HG03432 (cell line): ENCODE data around the gene HMGN3.
A peak's percentile ranks its signal among the peaks of the same experiment; 100 is the strongest.

Source experiments
- ATAC-seq: cut with Tn5 transposase; IDR thresholded peaks from one replicate; pipeline ENCODE4 v1.9.1; 2021; ENCODE audit warnings: mild to moderate bottlenecking, moderate library complexity; ENCODE audit not compliant: unreplicated experiment

Gene HMGN3

DNA sequence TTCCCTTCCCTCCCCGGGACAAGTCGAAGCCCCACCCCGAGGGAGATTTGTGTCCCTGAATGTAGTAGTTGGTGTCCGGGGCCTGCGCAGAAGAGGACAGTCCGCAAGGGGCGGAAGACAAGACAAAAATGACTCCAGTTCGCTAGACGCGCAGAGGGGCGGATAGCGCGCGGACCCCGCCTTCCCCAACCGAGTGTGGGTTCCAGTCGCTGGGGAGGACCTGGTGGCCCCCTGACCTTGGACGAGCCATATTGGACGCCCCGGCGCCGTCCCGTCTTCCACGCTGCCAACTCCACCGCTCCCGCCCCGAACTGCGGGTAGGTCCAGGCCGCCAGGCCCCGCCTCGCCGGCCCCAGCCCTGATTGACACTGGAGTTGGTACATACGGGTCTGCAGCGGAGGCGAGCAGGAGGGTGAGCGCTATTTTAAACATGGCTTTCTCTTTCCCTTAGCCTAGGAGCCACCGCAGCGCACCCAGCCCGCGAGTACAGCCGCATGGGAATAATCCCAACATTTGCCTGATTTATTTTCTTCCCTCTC is 802 bp downstream of the HMGN3 start:
- ATAC-seq, result peak; percentile 78

DNA sequence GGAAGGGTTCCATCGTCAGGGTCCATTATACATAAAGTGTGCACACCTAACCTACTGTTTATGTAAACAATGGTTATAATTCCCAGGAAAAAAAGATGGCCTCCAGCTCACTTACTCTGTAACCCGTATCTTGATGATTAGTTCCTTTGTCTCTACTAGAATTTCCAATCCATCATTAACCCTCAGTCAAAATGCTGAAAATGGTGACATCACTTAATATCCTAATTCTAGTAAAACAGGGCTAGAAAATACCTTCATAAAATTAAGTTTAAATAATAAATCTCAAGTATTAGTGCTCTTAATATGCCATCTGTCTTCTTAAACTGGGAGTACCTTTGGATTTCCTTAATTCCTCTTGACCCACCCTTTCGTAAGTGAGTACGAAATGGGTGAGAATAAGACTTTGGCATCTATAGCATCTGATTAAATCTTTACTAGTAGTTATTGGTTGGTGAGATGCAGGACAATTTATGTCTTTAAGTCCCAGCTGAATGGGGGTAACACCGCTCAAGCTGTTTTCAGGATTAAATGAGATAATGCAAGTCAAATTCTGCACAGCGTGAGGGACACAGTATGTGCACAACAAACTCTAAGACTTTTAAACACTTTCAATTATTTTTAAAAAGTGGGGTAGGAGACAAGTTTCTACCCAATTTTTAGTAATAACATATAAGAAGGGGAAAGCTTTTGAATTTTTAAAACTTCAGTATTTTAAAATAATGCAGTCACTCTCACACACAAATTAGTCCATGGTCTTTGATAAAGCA is 1.6 kb downstream of the HMGN3 start:
- no peak for ATAC-seq

DNA sequence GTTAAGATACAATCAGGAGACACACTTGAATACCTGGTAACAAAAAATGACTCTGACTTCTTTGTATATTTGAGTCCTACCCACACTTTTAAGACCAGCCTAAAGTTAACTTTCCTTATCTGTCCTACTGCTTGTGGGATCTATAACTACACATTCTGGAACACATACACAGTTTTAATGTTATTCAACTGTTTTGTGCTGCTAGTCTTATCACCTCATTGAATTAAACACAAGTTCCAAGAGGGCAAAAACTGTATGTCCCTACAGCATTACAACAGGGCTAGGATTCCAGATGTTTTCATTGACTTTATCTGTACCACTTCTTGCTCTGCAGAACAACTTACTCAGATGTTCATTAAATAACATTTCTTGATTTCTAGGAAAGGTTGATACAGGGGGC is 2.8 kb downstream of the HMGN3 start:
- ATAC-seq, result no peak

DNA sequence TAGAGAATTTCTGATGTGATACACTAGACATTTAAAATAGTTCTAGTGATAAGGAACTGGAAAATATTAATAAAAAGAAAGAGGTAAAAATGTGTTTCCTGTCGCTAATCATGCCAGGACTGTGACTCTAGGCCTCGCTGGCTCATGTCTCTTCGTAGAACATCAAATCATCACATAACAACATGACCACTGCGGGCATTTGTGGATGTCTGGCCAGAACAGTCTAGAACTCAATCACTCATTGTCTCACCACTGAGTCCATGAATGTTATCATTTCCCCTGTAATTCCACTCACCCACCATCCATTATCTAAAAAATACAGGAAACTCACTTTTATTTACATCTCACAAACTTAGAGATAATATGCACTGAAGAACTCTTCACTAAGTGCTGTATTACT is 3.4 kb downstream of the HMGN3 start:
- no peak for ATAC-seq

DNA sequence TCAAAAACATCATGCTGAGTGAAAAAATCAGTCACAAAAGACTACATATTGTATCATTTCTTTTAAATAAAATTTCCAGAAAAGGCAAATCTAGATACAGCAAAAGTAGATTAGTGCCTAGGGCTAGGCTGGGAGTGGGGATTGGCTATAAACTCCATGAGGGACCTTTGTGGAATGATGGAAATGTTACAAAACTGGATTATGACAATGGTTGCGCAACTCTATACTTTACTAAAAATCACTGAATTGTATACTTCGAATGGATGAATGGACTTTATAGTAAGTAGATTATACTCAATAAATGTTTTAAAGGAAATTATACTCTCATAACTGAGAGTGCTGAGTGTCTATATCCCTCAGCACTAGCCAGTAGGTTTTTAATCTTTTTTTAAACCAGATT is 4.3 kb downstream of the HMGN3 start:
- no peak for ATAC-seq

DNA sequence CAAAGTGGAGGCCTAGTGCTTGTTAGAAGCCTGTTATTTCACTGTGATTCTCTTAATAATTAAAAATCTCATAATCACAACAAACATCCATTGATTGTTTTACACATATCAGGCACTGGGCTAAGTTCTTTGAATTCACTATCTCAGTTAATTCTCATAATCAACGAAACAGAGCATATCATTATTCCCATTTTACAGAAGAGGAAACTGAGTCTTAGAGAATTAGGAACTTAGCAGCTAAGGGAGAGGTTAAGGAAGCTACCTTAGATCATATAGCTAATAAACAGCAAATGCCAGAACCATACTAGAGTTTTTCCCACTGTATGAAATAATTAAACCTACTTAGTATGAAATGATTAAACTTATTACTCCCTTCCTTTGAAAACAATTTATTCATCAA is 7.0 kb downstream of the HMGN3 start:
- ATAC-seq, result no peak

DNA sequence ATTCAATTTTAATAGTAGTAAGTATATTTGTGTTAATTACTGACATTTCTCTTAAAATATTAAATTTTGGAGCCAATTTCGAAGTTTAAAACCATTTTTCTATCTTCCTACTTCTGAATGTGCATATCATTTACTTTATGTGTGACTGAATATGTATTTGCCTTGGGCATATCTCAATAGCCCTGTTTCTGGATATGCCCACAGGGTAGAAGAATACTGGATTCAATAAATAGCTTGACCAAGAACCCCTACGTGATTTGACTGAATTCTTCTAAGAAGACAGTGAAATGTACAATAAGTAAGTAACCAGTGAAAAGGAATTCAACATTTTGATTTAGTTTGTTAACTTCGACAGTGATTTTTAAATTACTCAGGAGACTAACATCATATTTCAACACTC is 7.8 kb downstream of the HMGN3 start:
- ATAC-seq, result no peak

DNA sequence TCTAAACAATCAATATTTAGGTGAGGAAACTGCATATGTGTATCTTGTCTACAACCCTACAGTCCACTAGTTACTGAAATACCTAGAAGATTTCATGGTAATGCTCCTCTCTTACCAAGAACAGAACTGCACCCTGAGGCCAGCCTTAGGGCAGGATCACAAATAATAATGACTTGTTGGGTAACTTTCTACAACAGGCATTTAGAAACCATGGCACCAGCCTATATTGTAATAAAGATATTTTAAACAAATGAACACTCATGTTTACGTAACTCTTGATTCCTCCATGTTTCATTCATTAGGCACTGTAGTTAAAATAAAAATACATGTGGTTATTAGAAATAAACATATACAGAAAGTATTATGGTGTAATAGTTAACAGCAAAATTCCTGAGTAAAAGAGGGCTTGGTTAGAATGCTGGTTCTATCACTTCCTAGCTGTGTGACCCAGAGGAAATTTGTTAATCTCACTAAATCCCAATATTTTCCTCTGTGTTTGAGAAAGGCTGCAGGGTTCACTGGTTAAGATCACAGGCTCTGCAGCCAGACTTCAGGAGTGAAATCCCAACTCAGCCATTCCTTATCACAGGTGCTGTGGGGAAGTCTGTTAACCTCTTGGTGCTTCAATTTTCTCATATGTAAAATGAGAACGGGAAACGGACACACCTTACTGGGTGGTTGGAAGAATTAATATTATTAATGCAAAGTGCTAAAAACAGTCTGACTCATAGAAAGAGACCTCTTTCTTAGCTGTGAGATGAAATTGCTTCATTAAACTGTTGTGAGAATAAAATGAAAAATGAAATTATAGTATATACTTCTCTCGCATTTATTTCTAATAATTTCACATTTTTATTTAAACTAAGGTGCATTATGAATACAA is 8.5 kb downstream of the HMGN3 start:
- ATAC-seq, result no peak

DNA sequence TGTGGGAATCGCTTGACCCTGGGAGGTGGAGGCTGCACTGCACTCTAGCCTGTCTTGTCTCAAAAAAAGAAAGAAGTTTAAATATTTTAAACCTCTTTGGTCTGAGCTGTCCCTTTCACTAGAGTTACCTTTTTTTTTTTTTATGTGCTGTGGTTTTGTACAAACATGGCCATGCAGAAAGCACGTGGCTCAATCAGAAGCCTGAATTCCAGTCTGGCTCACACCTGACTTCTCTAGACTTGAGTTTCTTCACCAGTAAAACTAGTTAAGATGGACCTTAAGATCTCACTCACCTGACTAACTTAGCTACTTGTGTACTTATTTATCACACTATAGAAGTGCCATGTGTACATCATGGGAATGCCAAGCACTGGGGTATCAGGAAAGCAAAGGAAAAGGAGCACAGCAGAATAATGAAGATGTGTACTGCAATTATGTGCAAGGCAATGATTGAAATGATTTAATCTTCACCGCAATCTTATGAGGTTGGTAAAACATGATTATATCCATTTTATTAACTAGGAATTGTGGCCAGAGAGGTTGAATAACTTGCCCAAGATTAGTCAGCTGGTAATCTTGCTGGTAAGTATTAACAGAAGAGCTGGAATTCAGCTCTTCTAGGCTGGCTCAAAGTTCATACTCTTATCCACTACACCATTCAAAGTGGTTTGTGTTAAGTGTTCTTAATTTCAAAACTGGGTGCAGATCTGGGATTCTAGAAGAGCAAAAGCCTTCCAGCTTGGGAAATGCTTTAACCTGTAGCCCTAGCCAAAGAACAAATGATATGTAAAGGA is 10.7 kb downstream of the HMGN3 start:
- no peak for ATAC-seq

DNA sequence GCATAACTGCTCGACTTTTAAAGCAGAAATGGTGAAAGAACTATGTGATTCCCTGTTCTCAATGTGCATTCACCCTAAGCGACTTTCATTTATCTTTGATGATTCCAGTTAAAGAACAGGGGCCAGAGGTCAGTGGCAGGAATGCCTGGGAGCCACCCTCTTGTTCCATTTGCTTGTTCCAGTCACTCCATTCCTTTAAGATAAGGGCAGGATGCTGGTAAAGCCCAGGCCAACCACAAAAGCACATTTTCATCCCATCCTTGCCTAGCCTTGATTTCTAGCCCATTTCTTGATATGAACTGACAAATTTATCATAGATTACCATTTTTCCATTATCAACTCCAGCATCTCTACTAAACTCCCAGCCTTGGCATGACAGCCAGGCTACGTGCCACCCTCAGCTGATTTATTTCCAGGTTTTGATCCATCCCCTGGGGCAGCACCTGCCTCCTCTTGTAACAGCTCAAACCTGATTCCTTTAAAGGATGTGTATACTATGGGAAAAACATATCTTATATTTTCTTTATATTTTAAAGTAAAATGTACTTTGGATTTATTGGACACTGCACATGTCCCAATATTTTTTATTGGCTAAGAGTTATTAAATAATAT is 19.2 kb downstream of the HMGN3 start:
- no peak for ATAC-seq

DNA sequence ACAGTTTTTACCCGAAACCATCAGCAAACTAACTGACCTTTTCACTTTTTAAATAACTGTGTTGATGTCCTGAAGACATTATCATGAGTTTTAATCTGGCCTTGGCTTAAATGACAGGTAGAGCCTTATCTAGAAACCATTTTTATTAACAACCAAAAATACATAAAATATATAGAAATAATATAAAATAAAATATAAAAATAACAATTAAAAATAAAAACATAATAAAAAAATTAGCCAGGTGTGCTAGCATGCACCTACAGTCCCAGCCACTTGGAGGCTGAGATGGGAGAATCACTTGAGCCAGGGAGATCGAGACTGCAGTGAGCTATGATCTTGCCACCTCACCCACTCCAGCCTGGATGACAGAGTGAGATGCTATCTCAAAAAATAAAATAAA is 21.6 kb downstream of the HMGN3 start:
- no peak for ATAC-seq

DNA sequence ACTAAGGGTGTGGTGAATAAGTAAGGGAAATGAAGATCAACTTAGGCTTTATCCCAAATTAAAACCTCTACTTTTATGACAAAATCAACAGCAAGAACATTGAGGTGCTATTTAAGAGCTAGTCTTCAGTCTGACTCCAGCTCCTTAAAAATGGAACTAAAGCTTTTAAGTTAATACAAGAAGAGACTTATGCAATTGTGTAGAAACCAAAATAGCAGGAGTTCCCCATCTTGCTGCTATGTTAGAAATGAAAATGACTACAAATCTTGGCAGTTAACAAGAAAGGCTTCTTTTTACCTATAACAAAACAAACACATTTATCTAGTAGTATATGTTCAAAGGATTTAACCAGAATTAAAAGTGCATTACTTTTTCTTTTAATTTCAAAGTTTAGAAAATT is 25.7 kb downstream of the HMGN3 start:
- ATAC-seq, result no peak

DNA sequence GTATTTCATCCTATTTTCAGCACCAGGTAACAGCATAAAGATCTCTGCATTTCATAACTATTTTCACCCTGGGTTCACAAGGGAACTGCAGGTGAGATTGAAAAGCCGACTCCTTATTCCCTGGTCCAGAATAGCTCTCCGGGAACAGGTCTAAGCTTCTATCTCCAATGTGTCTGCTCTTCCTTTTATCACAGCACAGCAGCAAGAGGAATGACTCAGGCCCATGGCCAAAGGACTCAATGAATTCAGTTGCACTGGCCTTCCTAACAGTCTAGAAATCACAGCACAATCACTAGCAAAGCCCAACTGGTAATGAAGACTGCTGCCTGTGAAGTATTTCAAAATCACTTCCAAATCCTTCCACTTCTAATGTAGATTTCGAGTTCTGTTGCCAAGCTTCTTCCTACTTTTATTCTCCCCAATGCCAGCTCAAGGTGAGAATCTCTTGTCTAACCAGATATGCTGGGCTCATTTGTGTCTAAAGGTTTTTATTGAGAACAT is 30.7 kb downstream of the HMGN3 start:
- ATAC-seq, result no peak

DNA sequence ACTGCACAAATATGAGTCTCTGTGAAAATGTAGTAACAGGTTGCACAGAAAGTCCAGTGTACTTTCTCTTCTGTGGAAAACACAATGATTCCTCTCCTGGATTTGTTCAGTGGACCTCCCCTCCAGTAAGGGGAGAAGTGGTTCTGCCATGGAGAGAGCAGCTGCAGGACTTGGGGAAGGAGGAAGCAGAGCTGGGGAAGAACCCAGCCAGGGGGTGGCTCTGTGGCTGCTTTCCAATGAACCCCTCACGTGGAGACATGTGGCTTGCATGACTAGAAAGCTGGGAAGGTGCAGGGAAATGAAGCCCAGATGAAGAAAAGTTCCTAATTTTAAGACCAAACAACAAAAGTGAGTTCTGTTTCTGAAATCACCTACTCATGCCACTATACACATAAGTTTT is 31.9 kb downstream of the HMGN3 start:
- ATAC-seq, result no peak

DNA sequence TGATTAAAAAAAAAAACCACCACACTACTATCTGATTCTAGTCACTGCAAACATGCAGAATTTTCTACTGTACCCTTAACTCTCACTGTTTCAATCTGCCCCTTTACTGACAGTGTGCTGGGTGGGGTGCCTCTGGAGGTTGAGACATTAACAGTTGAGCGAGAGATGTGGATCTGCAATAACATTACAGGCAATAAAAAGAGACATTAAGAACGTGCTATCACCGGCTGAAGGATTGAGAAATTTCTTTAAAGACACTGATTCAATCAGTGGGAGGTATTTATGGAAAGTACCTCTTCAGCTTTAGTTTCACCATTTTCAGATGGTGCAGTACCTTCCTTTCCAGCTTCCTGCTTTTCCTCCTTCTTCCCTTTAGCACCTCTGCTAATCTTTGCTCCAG is 32.5 kb downstream of the HMGN3 start:
- no peak for ATAC-seq

DNA sequence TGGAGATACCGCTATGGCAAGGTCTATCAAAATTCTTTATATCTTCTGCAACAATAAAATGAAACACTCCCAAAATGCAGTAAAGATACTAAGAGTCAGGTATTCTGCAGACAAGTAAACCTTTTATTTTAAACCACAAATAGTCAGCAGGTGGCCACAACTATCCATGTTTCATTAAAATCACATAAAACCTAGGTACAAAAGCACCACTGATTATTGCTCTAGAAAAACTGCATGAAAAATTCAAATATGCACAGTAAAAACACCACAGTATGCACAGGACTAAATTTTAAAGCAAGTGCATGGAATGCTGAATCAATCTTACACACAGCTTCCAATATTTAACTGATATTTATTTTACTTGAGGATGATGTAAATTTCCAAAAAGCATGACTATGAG is 33.3 kb downstream of the HMGN3 start:
- no peak for ATAC-seq

DNA sequence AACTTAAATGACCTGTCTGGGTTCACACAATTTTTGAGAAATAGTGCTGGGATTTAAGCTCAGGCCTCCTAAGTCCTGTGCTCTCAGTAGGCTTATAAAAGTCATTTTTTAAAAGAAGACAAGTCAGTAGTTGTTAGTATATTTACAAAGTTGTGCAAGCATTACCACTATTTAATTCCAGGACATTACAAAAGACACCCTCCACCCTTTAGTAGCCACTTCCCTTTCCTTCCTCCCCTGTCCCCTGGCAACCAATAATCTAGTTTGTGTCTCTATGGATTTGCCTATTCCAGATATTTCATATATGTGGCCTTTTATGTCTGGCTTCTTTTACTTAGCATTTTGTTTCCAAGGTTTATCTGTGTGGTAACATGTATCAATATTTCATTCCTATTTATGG is 37.6 kb downstream of the HMGN3 start:
- ATAC-seq, result no peak

DNA sequence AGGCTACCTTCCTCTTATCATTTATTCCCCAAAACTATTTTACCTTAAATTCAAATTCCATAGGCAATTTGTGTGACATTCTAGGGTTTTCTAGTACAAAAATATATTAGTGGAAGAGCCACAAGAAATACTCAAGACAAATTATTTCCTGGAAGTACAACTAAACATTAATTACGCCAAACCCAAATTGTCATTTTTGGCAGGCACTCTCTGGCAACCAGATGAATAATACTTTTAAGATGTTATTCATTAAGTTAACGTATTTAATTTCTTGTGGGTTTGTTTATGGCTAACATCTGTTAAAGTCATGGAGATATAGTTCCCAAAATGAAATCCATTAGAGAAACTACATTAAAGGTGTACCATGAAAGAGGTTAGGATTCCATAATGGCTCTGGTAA is 40.5 kb downstream of the HMGN3 start:
- ATAC-seq, result no peak

DNA sequence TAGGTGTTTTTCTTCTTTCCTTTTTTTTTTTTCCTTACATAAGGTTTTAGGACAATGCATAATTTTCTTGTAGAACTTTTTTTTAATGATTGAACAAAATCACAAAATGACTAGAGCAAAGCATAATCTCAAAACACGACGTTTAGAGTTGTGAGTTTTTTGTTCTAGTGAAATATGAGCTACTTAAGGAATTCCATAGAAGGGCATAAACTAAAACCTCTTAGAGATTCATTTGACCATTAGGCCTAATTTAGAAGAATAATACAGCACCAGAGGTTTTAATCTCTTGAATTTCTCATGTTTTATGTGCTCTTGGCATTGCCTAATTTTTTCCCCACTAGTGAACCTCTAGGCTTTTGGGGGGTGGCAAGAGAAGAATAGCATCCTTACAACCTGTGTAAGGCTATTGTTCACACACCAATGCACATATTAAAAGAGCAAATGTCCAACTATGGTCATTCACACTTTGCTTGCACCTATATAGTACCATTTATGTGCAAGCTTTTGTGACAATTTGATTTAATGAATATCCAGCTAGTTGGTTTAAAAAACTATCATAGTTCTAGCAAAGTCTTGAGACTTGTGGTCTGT is 44.6 kb downstream of the HMGN3 start:
- ATAC-seq, result no peak

DNA sequence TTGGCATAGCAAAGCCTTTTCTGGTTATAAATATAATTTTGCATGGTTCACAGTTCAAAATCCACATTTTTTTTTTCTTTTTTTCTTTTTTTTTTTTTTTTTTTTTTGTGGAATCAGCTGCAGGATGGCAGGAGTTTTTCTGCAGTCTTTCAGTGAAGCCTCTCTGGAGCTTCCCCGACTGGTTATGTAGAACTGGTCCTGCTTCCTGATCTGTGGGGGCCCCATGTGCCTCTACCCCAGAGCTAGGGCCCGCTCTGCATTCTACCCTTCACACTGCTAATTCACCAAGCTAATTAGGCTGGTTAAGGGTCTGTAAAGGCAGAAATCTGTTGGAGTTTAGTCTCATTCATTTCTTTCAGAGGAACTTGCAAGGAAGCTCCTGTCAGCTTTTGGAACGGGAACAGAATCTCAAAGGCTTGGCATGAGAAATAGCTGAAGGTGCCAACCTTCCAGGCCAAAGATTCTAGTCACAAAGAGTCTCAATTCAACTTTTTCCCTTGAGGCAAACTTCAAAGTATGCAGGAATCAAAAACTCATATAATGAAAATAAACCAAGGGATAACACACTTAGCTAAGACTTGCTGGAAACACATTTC is 45.5 kb downstream of the HMGN3 start:
- ATAC-seq, result no peak
